HG02642 (cell line): Measurements from ENCODE around the gene EVI2B.
"Not testable (repeated sequence)": the region's sequence is repeated elsewhere in the genome, so short reads cannot be mapped to it uniquely, and the experiment has no call there.

Experiments used
- ATAC-seq: cut with Tn5 transposase; IDR thresholded peaks from one replicate; pipeline ENCODE4 v1.9.1; 2021; ENCODE audit warnings: mild to moderate bottlenecking; ENCODE audit not compliant: unreplicated experiment, poor library complexity

The EVI2B gene

GRCh38 chr17:31310886-31311285, 3.0 kb downstream of the EVI2B start:
- ATAC-seq: no peak

GRCh38 chr17:31310260-31310659, 3.6 kb downstream of the EVI2B start:
- no peak for ATAC-seq

GRCh38 chr17:31309556-31309955, 4.3 kb downstream of the EVI2B start:
- peak; percentile 34 for ATAC-seq

GRCh38 chr17:31308372-31309334, 5.2 kb downstream of the EVI2B start:
- no peak for ATAC-seq

- no peak for ATAC-seq
Observed at GRCh38 chr17:31307640-31308039, 6.2 kb downstream of the EVI2B start.

GRCh38 chr17:31299624-31300023, 14.2 kb downstream of the EVI2B start:
- ATAC-seq: no peak

GRCh38 chr17:31297090-31297489, 16.8 kb downstream of the EVI2B start, which contains the start of gene OMG:
OMG (minus strand) TSS chr17:31297239; CDS start chr17:31296331, 908 bp downstream.
- ATAC-seq: no peak

- no peak for ATAC-seq
Observed at GRCh38 chr17:31296142-31296541, 17.7 kb downstream of the EVI2B start.

GRCh38 chr17:31295489-31295871, 18.4 kb downstream of the EVI2B start:
- no peak for ATAC-seq

GRCh38 chr17:31294820-31295488, 18.9 kb downstream of the EVI2B start:
- ATAC-seq: no peak

GRCh38 chr17:31294231-31294630, 19.6 kb downstream of the EVI2B start:
- no peak for ATAC-seq

- ATAC-seq: no peak
Observed at GRCh38 chr17:31293581-31293980, 20.3 kb downstream of the EVI2B start.

- no peak for ATAC-seq
Observed at GRCh38 chr17:31291820-31292219, 22.0 kb downstream of the EVI2B start.

- no peak for ATAC-seq
Observed at GRCh38 chr17:31289790-31290189, 24.1 kb downstream of the EVI2B start.

- not testable (repeated sequence) for ATAC-seq
Observed at GRCh38 chr17:31287932-31288331, 25.9 kb downstream of the EVI2B start.

- no peak for ATAC-seq
Observed at GRCh38 chr17:31286587-31286986, 27.3 kb downstream of the EVI2B start.

GRCh38 chr17:31283841-31284240, 30.0 kb downstream of the EVI2B start:
- no peak for ATAC-seq

GRCh38 chr17:31281061-31281460, 32.8 kb downstream of the EVI2B start:
- no peak for ATAC-seq

- no peak for ATAC-seq
Observed at GRCh38 chr17:31279401-31279800, 34.5 kb downstream of the EVI2B start.

GRCh38 chr17:31275116-31275515, 38.7 kb downstream of the EVI2B start:
- no peak for ATAC-seq

- ATAC-seq: no peak
Observed at GRCh38 chr17:31274252-31274651, 39.6 kb downstream of the EVI2B start.
